GM19372 (cell line): ENCODE results near the gene PICK1.
"Not testable (repeated sequence)": the region's sequence is repeated elsewhere in the genome, so short reads cannot be mapped to it uniquely, and the experiment has no call there.

ENCODE experiments used
- ATAC-seq: cut with Tn5 transposase; IDR thresholded peaks from one replicate; pipeline ENCODE4 v1.9.1; 2021; ENCODE audit warnings: mild to moderate bottlenecking, low read depth, moderate library complexity; ENCODE audit not compliant: unreplicated experiment

PICK1 gene

GRCh38 chr22:38030311-38031133, 26.7 kb upstream of the PICK1 start:
- ATAC-seq, result no peak

- ATAC-seq, result no peak
Observed at GRCh38 chr22:38031491-38031890, 25.7 kb upstream of the PICK1 start.

- ATAC-seq, result no peak
Observed at GRCh38 chr22:38032681-38033521, 24.3 kb upstream of the PICK1 start.

- ATAC-seq, result no peak
Observed at GRCh38 chr22:38033522-38034277, 23.5 kb upstream of the PICK1 start.

GRCh38 chr22:38034278-38034882, 22.8 kb upstream of the PICK1 start:
- no peak for ATAC-seq

- no peak for ATAC-seq
Observed at GRCh38 chr22:38034884-38035529, 22.2 kb upstream of the PICK1 start.

GRCh38 chr22:38035530-38035885, 21.7 kb upstream of the PICK1 start:
- no peak for ATAC-seq

- no peak for ATAC-seq
Observed at GRCh38 chr22:38036392-38037062, 20.7 kb upstream of the PICK1 start.

- ATAC-seq, result not testable (repeated sequence)
Observed at GRCh38 chr22:38037367-38038150, 19.6 kb upstream of the PICK1 start.

- no peak for ATAC-seq
Observed at GRCh38 chr22:38038426-38038825, 18.8 kb upstream of the PICK1 start.

GRCh38 chr22:38038890-38039812, 18.1 kb upstream of the PICK1 start:
- no peak for ATAC-seq

- ATAC-seq, result no peak
Observed at GRCh38 chr22:38040953-38041759, 16.0 kb upstream of the PICK1 start.

GRCh38 chr22:38041760-38042487, 15.3 kb upstream of the PICK1 start:
- no peak for ATAC-seq

GRCh38 chr22:38042488-38042790, 14.8 kb upstream of the PICK1 start:
- ATAC-seq, result no peak

- ATAC-seq, result no peak
Observed at GRCh38 chr22:38043151-38044039, 13.8 kb upstream of the PICK1 start.
